Mesangial cell (primary cell): Measurements from ENCODE around the gene HINT1. TPM values are rescaled to one million over a fixed set of nuclear protein-coding genes. Genes with fewer than 3 reads are reported as not detected.

ENCODE experiments used
- total RNA-seq: library from RNA; depleted of rRNA; stranded (reverse); fragments of >200 nt; gene quantifications from 2 replicates; pipeline ENCODE4 v1.2.3, GENCODE V29; 2015

The HINT1 gene
- 147 and 196 TPM in 2 replicates for total RNA-seq

DNA sequence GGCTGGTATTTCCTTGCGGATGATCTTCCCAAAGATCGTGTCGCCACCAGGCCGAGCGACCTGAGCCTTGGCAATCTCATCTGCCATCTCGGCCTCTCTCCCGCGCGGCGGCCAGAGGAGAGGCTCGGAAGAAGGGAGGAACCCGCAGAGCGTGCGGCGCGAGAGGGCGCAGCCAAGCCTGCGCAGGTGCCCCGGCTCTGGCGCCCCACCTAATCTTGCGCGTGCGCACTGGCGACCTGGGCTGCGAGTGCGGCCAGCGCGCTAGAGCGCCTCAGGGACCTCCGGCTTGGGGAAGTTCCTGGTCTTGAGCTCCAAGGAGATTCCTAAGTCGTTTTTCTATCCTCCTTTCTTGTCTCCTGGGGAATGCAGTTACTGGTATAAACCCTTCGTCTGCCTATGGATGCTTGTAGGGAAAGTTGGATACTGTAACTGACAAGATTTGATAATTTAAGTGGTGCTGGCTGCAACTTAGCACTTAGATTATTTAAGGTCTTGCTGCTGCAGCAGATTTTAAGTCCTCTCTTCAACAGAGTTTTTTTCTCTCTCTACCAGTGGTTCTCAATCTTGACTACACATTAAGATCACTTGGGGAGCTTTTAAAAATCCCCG lies at the start of gene HINT1:
HINT1 (minus strand) TSS at position 138 of the 609 bp plus-strand sequence; CDS start at position 87, 51 bp downstream.

DNA sequence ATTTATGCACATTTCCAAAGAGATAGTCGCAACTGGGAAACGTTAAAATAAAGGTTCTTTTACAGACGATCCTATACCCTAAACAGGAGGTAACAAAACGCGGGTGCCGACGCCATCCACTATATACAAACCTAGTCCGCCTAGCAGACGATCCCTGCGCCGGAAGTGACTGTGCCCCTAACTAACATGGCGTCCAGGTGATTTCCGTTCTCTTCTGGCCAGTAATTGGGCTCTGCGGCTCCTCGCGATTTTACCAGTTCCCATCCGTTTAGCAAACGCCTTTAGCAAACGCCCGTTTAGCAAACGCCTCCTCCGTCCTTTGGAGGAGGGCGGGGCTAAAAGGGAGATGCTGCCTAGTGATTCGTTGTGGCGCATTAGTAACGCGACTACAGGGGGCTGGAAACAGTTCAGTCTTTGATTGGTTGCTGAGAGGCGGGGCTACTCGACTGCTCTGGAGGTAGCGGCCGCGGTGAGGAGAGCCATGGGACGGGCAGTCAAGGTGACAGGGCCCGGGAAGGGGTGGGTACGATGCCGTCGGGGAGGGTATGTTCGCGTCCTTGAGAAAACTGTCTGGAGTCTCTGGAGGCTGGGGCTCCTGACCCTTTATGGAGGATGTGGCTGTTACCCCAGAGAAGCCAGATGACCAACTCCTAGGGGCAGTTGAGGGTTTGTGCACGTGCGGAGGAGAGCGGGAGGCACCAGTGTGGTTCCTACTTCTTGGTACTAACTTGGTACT lies 5.7 kb upstream of the HINT1 start, which contains the start of gene LYRM7:
LYRM7 (plus strand) TSS at position 405 of the 736 bp plus-strand sequence; CDS start at position 482, 77 bp downstream.

Other genes starting within 250 kb of the HINT1 start
- 2.9 and 3.2 TPM in 2 replicates for gene LYRM7, start 5.7 kb upstream of the HINT1 start, total RNA-seq
- 15.5 and 16.6 TPM in 2 replicates for gene CDC42SE2, start 98.8 kb upstream of the HINT1 start, total RNA-seq